Neural cell (in vitro differentiated cells): ENCODE measurements around the gene GPT2. TPM values are rescaled to one million over a fixed set of nuclear protein-coding genes. Genes with fewer than 3 reads are reported as not detected.

Experiments used
- H2AFZ ChIP-seq: fragments of 200-600, 300-800 bp; sonication (generic), shearing (Covaris generic); 2 replicates; pipeline ENCODE4 v1.6.0; 2014; ENCODE audit warnings: low read depth, mild to moderate bottlenecking, antibody characterized with exemption, low read length, moderate library complexity
- H3F3A ChIP-seq: fragments of 200-600 bp; shearing (Covaris generic); 2 replicates; pipeline ENCODE4 v1.6.1; 2016; ENCODE audit warnings: mild to moderate bottlenecking, moderate library complexity, mixed read lengths, antibody characterized with exemption, low read length; ENCODE audit not compliant: insufficient read depth, poor library complexity, severe bottlenecking
- H3K27ac ChIP-seq: fragments of 200-600, 300-800 bp; sonication (generic), shearing (Covaris generic); 2 replicates; pipeline ENCODE4 v1.5.1; 2014; ENCODE audit warnings: mild to moderate bottlenecking, low read length, moderate library complexity
- H3K27me3 ChIP-seq: fragments of 300-800, 200-600 bp; sonication (generic), shearing (Covaris generic); 2 replicates; pipeline ENCODE4 v1.6.0; 2014; ENCODE audit warnings: mild to moderate bottlenecking, low read depth, low read length, moderate library complexity; ENCODE audit not compliant: insufficient read depth
- H3K36me3 ChIP-seq: fragments of 300-800, 200-600 bp; sonication (generic), shearing (Covaris generic); 2 replicates; pipeline ENCODE4 v1.5.1; 2014; ENCODE audit warnings: mild to moderate bottlenecking, antibody characterized with exemption, low read length, moderate library complexity; ENCODE audit not compliant: insufficient read depth
- H3K4me2 ChIP-seq: fragments of 300-800, 200-600 bp; sonication (generic), shearing (Covaris generic); 2 replicates; pipeline ENCODE4 v1.6.0; 2014; ENCODE audit warnings: mild to moderate bottlenecking, low read length
- H3K4me3 ChIP-seq: fragments of 300-800, 200-600 bp; sonication (generic), shearing (Covaris generic); 2 replicates; pipeline ENCODE4 v1.5.1; 2014; ENCODE audit warnings: mild to moderate bottlenecking, low read length, moderate library complexity
- H3K79me2 ChIP-seq: fragments of 200-600 bp; shearing (Covaris generic); replicated peaks from 2 replicates; pipeline ENCODE4 v1.6.0; 2014; ENCODE audit warnings: mild to moderate bottlenecking, low read length, moderate library complexity; ENCODE audit not compliant: insufficient read depth
- H3K9ac ChIP-seq: fragments of 300-800, 200-600 bp; sonication (generic), shearing (Covaris generic); 2 replicates; pipeline ENCODE4 v1.6.1; 2016; ENCODE audit warnings: mild to moderate bottlenecking, low read length, mixed read lengths
- H3K9me2 ChIP-seq: fragments of 200-600 bp; shearing (Covaris generic); 2 replicates; pipeline ENCODE4 v1.6.1; 2016; ENCODE audit warnings: mild to moderate bottlenecking, low read length, mixed read lengths; ENCODE audit not compliant: insufficient read depth
- H3K9me3 ChIP-seq: fragments of 200-600, 300-800 bp; sonication (generic), shearing (Covaris generic); 2 replicates; pipeline ENCODE4 v1.6.1; 2016; ENCODE audit warnings: mild to moderate bottlenecking, mixed run types, low read length, moderate library complexity, mixed read lengths
- H4K20me1 ChIP-seq: fragments of 200-600 bp; shearing (Covaris generic); 2 replicates; pipeline ENCODE4 v1.6.1; 2016; ENCODE audit warnings: mild to moderate bottlenecking, mixed run types; ENCODE audit not compliant: insufficient read depth
- EP300 ChIP-seq: fragments of 450-650 bp; conservative IDR thresholded peaks from 2 replicates; pipeline ENCODE4 v1.6.1; 2014; ENCODE audit warnings: antibody characterized with exemption, mild to moderate bottlenecking, moderate library complexity; ENCODE audit not compliant: poor library complexity, severe bottlenecking
- EZH2 ChIP-seq: fragments of 200-600, 300-800 bp; shearing (Covaris generic), sonication (generic); IDR thresholded peaks from 2 replicates; pipeline ENCODE4 v1.6.1; 2014; ENCODE audit warnings: antibody characterized with exemption, low read length, borderline replicate concordance, mild to moderate bottlenecking; ENCODE audit not compliant: insufficient read depth, poor library complexity, severe bottlenecking
- MXI1 ChIP-seq: fragments of 450-650 bp; conservative IDR thresholded peaks from 2 replicates; pipeline ENCODE4 v1.6.1; 2014; ENCODE audit warnings: antibody characterized with exemption, mild to moderate bottlenecking; ENCODE audit not compliant: poor library complexity, severe bottlenecking
- POLR2AphosphoS5 ChIP-seq: IDR thresholded peaks from 2 replicates; pipeline ENCODE4 v1.6.1; 2012
- RAD21 ChIP-seq: fragments of 450-650 bp; conservative IDR thresholded peaks from 2 replicates; pipeline ENCODE4 v1.6.1; 2014; ENCODE audit warnings: antibody characterized with exemption, mild to moderate bottlenecking, moderate library complexity
- SMC3 ChIP-seq: fragments of 450-650 bp; conservative IDR thresholded peaks from 2 replicates; pipeline ENCODE4 v1.6.1; 2014; ENCODE audit warnings: antibody characterized with exemption, mild to moderate bottlenecking, moderate library complexity; ENCODE audit not compliant: poor library complexity
- TAF1 ChIP-seq: IDR thresholded peaks from 2 replicates; pipeline ENCODE4 v1.6.1; 2012; ENCODE audit warnings: low read depth
- polyA plus RNA-seq: library from polyadenylated mRNA; depleted of rRNA; stranded (reverse); fragments of >200 nt; gene quantifications from 2 replicates; pipeline ENCODE4 v1.2.3, GENCODE V29; 2014
- TF ChIP-seq, protein P1 (sequence below): fragments of 450-650 bp; IDR thresholded peaks from 2 replicates; pipeline ENCODE4 v1.5.1; 2014; ENCODE audit warnings: antibody characterized with exemption, mild to moderate bottlenecking, moderate library complexity; ENCODE audit not compliant: poor library complexity, severe bottlenecking
- TF ChIP-seq, protein P2 (sequence below): IDR thresholded peaks from 2 replicates; pipeline ENCODE4 v1.6.1; 2012; ENCODE audit warnings: borderline replicate concordance

The GPT2 gene
- polyA plus RNA-seq, 1 donor from 2014 or later, result 23.9 TPM

DNA sequence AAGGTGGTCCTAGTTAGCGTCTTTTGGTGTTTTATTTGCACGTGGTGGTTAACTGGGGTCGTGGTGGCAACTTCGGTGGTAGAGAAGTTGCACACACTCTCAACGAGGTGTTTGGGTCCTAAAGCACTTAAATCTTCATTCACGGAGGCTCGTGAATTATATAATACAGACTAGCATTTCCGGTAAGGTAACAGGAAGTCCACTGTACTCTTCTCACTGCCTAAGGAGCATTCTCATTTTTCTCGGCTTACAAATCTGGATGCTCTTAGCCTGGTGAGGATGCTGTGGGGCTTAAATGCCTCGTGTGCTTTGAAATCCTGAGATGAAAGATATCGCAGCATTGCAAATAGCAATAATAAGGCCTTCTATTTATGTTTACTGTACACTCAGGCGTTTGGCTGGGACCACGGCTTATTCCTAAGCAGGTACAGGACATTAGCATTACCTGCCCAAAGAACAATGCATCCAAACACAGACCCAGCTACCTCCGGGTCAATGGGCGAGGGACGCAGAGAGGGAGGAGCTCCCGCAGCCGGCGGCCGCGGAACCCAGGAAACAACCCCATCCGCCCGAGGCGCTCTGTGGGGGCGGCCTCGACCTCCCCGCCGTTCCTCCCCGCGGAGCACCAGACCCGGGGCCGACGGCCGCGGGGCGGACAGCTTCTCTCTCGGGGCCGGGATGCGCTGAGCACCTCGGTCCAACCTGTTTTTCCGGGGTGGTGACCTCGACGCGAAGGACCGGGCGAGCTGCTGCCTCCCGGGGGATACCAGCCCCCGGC, 88.5 kb downstream of the GPT2 start:
- Histone ChIP-seq H3K9me3 (no peaks in the 10 kb centered on the region), H3K27me3 (no peaks in the 10 kb centered on the region), H3K4me3 (peak overlapping the region; percentile 92), H4K20me1 (no peaks in the 10 kb centered on the region), H2AFZ (peak overlapping the region; percentile 89), H3K9ac (peak overlapping the region; percentile 93), H3K9me2 (no peaks in the 10 kb centered on the region), H3K4me2 (peak overlapping the region; percentile 99), H3F3A (no peaks in the 10 kb centered on the region), H3K36me3 (peaks cover 4% of the 10 kb centered on the region), H3K79me2 (peaks cover 42% of the 10 kb centered on the region), H3K27ac (peak overlapping the region; percentile 97)
- TF ChIP-seq, protein P1, sequence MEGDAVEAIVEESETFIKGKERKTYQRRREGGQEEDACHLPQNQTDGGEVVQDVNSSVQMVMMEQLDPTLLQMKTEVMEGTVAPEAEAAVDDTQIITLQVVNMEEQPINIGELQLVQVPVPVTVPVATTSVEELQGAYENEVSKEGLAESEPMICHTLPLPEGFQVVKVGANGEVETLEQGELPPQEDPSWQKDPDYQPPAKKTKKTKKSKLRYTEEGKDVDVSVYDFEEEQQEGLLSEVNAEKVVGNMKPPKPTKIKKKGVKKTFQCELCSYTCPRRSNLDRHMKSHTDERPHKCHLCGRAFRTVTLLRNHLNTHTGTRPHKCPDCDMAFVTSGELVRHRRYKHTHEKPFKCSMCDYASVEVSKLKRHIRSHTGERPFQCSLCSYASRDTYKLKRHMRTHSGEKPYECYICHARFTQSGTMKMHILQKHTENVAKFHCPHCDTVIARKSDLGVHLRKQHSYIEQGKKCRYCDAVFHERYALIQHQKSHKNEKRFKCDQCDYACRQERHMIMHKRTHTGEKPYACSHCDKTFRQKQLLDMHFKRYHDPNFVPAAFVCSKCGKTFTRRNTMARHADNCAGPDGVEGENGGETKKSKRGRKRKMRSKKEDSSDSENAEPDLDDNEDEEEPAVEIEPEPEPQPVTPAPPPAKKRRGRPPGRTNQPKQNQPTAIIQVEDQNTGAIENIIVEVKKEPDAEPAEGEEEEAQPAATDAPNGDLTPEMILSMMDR, result no peak
- TF ChIP-seq EP300, result no peak
- TF ChIP-seq, protein P2, sequence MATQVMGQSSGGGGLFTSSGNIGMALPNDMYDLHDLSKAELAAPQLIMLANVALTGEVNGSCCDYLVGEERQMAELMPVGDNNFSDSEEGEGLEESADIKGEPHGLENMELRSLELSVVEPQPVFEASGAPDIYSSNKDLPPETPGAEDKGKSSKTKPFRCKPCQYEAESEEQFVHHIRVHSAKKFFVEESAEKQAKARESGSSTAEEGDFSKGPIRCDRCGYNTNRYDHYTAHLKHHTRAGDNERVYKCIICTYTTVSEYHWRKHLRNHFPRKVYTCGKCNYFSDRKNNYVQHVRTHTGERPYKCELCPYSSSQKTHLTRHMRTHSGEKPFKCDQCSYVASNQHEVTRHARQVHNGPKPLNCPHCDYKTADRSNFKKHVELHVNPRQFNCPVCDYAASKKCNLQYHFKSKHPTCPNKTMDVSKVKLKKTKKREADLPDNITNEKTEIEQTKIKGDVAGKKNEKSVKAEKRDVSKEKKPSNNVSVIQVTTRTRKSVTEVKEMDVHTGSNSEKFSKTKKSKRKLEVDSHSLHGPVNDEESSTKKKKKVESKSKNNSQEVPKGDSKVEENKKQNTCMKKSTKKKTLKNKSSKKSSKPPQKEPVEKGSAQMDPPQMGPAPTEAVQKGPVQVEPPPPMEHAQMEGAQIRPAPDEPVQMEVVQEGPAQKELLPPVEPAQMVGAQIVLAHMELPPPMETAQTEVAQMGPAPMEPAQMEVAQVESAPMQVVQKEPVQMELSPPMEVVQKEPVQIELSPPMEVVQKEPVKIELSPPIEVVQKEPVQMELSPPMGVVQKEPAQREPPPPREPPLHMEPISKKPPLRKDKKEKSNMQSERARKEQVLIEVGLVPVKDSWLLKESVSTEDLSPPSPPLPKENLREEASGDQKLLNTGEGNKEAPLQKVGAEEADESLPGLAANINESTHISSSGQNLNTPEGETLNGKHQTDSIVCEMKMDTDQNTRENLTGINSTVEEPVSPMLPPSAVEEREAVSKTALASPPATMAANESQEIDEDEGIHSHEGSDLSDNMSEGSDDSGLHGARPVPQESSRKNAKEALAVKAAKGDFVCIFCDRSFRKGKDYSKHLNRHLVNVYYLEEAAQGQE, result peak; percentile 50
- peak; percentile 43 for TF ChIP-seq MXI1
- no peak for TF ChIP-seq EZH2
- peak; percentile 30 for TF ChIP-seq SMC3
- TF ChIP-seq POLR2AphosphoS5, result peak; percentile 33
- peak; percentile 20 for TF ChIP-seq RAD21

DNA sequence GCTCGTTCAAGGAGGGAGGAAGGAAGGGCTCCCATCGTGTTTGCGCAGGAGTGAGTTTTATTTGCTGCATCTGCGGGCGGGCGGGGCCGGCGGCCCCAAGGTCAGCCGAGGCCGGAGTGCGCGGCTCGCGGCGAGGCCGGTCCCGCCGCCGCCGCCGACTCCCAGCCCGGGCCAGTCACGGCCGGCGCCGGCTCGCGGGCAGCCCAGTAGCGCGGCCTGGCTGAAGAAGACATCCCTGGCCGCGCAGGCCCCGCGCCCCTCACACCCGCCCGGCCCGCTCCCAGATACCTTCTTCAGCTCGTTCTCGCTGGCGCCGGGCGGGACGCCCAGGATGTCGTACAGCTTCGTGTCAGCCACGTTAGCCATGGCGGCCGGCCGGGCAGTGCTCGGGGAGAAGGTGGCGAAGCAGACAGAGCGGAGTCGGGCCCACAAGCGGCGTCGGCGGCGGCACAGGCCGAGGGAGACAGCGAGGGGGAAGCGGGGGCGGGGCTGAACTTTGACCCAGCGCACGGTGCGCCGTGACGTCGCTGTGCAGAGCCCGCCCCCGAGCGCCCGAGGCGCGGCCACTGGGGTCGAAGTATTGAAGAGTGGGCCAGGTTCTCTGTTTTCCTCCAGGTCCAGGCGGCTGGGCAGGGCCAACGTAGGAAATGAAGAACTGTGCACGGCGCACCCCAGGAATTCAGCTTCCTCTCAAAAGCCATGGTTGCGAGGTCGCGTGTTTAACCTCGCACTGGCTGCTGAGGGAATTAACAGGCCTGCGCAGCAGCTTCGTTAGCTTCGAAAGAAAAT, 89.2 kb downstream of the GPT2 start, which contains the start of gene DNAJA2:
Gene DNAJA2, minus strand, starts transcription at position 468 of the 789 bp plus-strand sequence. Its CDS starts 102 bp downstream, at position 366.
- Histone ChIP-seq H3K9me2 (no peaks in the 10 kb centered on the region), H2AFZ (peak within 1 kb of the TSS; percentile 89), H3K4me3 (peak within 1 kb of the TSS; percentile 92), H4K20me1 (no peaks in the 10 kb centered on the region), H3K4me2 (peak within 1 kb of the TSS; percentile 99), H3K27me3 (no peaks in the 10 kb centered on the region), H3K36me3 (peaks cover 4% of the 10 kb centered on the region), H3F3A (no peaks in the 10 kb centered on the region), H3K27ac (peak within 1 kb of the TSS; percentile 97), H3K9me3 (no peaks in the 10 kb centered on the region), H3K79me2 (peaks cover 39% of the 10 kb centered on the region), H3K9ac (peak within 1 kb of the TSS; percentile 93)
- no peak for TF ChIP-seq EZH2
- TF ChIP-seq, protein P2, result peak; percentile 89
- TF ChIP-seq, protein P1, result peak; percentile 29
- peak; percentile 77 for TF ChIP-seq MXI1
- TF ChIP-seq RAD21, result peak; percentile 23
- no peak for TF ChIP-seq SMC3
- no peak for TF ChIP-seq EP300
- peak; percentile 83 for TF ChIP-seq TAF1
- peak; percentile 97 for TF ChIP-seq POLR2AphosphoS5
